ENCODE measurements around the gene EAPP. TPM values are rescaled to one million over a fixed set of nuclear protein-coding genes. Genes with fewer than 3 reads are reported as not detected.
A peak's percentile ranks its signal among the peaks of the same experiment; 100 is the strongest.

The EAPP gene
- total RNA-seq, 4 donors from 2014 or later, result 24.3 to 43.1 (median 37.5) TPM

DNA sequence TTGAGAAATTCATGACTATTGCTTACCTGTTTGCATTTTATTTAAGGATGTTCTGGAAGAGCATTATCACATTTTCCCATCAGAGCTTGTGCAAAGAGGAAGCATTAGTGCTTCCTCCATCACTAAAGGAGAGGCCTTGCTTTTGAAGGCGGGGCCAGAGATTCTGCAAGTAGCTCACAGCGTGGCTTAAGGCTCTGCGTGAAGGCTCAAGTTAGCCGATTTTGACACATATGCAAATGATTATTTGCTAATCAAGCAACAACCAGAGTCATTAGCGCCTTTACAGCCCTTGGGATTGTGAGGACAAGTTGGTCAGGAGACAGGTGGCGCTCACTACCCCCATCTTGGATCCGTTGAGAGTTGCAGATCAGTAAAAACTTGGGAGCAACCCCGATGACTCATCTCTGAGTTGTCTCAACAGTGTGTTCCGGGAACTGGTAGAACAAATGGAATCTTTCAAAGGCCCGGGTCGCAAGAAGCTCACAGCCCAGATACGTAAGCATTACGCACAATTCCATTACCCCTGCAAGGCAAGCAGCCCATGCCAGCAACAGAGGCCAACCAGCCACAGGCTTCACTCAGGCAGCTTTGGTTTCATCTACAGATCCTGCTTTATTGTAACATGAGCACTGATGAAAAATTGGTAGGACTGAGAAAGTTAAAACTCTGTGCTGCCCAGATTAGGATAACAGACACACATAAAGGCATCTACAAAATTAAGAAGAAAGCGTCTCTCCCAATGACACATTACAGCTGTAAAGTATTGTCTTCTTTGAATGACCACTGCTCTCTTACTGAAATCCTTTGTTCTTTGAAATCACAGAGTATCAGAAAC lies 42.6 kb downstream of the EAPP start:
- TF ChIP-seq POLR2A (IDR thresholded peaks at IDR 0.05), result no peak
- TF ChIP-seq EP300 (IDR thresholded peaks at IDR 0.05), result peak; percentile 28
- peak; percentile 95 for TF ChIP-seq POLR2AphosphoS5 (IDR thresholded peaks at IDR 0.05)
- TF ChIP-seq, protein P1, sequence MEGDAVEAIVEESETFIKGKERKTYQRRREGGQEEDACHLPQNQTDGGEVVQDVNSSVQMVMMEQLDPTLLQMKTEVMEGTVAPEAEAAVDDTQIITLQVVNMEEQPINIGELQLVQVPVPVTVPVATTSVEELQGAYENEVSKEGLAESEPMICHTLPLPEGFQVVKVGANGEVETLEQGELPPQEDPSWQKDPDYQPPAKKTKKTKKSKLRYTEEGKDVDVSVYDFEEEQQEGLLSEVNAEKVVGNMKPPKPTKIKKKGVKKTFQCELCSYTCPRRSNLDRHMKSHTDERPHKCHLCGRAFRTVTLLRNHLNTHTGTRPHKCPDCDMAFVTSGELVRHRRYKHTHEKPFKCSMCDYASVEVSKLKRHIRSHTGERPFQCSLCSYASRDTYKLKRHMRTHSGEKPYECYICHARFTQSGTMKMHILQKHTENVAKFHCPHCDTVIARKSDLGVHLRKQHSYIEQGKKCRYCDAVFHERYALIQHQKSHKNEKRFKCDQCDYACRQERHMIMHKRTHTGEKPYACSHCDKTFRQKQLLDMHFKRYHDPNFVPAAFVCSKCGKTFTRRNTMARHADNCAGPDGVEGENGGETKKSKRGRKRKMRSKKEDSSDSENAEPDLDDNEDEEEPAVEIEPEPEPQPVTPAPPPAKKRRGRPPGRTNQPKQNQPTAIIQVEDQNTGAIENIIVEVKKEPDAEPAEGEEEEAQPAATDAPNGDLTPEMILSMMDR (IDR thresholded peaks at IDR 0.05), result peak in 2 of 4 experiments; percentile 31 to 55
- 22 to 27% methylated on average over 7 to 12 of the region's 14 CpGs for WGBS, 2 donors (ENCODE audit: low coverage in 1 of 2)
- Histone ChIP-seq H3K27ac (peak overlapping the region; percentile 74 to 91 (median 81)), H3K4me3 (no peak overlapping the region), H3K27me3 (no peaks in the 10 kb centered on the region), H3K4me1 (peaks cover 0 to 25% (median 14%) of the 10 kb centered on the region in 3 donors), H3K36me3 (no peaks in the 10 kb centered on the region), H3K9me3 (no peaks in the 10 kb centered on the region)
- ATAC-seq, result peak; percentile 96

- H3K4me1 ChIP-seq, result peaks cover 0 to 25% (median 14%) of the 10 kb centered on the region in 3 donors
- no peaks in the 10 kb centered on the region for H3K27me3 ChIP-seq
- H3K4me3 ChIP-seq, result no peak overlapping the region
- H3K36me3 ChIP-seq, result no peaks in the 10 kb centered on the region
- 66 to 73% methylated on average over 3 to 10 of the region's 11 CpGs for WGBS, 2 donors (ENCODE audit: low coverage in 1 of 2)
- H3K9me3 ChIP-seq, result no peaks in the 10 kb centered on the region
- TF ChIP-seq POLR2AphosphoS5 (IDR thresholded peaks at IDR 0.05), result peak; percentile 49
- no peak for TF ChIP-seq EP300 (IDR thresholded peaks at IDR 0.05)
- peak overlapping the region; percentile 54 to 91 (median 81) for H3K27ac ChIP-seq
- peak; percentile 40 for ATAC-seq
Observed at GRCh38 chr14:34496007-34496678, 43.4 kb downstream of the EAPP start.

GRCh38 chr14:34489324-34489723 lies 50.2 kb downstream of the EAPP start:
- no peak overlapping the region for H3K4me3 ChIP-seq
- H3K9me3 ChIP-seq, result no peaks in the 10 kb centered on the region
- 33 to 41% methylated on average over 1 of the region's 1 CpG for WGBS, 2 donors (ENCODE audit: low coverage in 1 of 2)
- TF ChIP-seq POLR2A (IDR thresholded peaks at IDR 0.05), result no peak
- TF ChIP-seq, protein P1 (IDR thresholded peaks at IDR 0.05), result no peak
- no peak for TF ChIP-seq POLR2AphosphoS5 (IDR thresholded peaks at IDR 0.05)
- no peak for TF ChIP-seq EP300 (IDR thresholded peaks at IDR 0.05)
- H3K36me3 ChIP-seq, result no peaks in the 10 kb centered on the region
- no peak overlapping the region for H3K27ac ChIP-seq
- no peak for ATAC-seq
- H3K4me1 ChIP-seq, result no peaks in the 10 kb centered on the region
- H3K27me3 ChIP-seq, result no peaks in the 10 kb centered on the region

DNA sequence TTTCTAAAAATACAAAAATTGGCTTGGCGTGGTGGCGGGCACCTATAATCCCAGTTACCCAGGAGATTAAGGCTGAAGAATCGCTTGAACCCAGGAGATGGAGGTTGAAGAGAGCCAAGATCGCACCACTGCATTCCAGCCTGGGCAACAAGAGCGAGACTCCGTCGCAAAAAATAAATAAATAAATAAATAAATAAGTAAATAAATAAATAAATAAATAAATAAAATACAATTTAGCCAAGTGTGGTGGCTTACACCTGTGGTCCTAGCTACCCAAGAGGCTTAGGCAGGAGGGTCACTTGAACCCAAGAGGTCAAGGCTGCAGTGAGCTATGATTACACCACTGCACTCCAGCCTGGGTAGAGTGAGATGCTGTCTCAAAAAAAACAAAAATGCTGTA lies 51.0 kb downstream of the EAPP start:
- no peak for ATAC-seq
- Histone ChIP-seq H3K4me1 (no peaks in the 10 kb centered on the region), H3K36me3 (no peaks in the 10 kb centered on the region), H3K27ac (no peak overlapping the region), H3K27me3 (no peaks in the 10 kb centered on the region), H3K4me3 (no peak overlapping the region), H3K9me3 (no peaks in the 10 kb centered on the region)
- 98% methylated on average over 7 of the region's 7 CpGs; no CpG with 5 or more reads in 1 of the 2 donors for WGBS, 2 donors (ENCODE audit: low coverage in 1 of 2)
- TF ChIP-seq EP300 (IDR thresholded peaks at IDR 0.05), result no peak
- no peak for TF ChIP-seq POLR2AphosphoS5 (IDR thresholded peaks at IDR 0.05)
- TF ChIP-seq, protein P1 (IDR thresholded peaks at IDR 0.05), result no peak
- no peak for TF ChIP-seq POLR2A (IDR thresholded peaks at IDR 0.05)

DNA sequence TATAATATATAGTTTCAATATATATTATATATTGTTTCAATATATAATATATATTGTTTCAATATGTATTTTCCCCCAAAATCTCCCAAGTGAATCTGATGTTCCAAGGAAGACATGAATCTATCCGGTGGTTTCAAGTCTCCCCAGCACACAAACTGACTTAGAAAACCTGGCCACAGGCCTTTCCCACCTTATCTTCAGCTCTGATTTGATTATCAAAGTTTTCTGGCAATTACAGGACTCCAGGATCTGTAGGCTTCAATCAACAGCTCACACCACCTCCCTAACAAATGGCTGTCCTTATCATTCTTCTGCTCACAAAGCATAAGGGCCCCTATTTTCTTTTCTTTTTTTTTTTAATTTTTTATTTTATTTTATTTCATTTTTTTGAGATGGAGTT lies 54.8 kb downstream of the EAPP start:
- no peak for TF ChIP-seq EP300 (IDR thresholded peaks at IDR 0.05)
- TF ChIP-seq POLR2AphosphoS5 (IDR thresholded peaks at IDR 0.05), result no peak
- no peak overlapping the region for H3K4me3 ChIP-seq
- H3K36me3 ChIP-seq, result no peaks in the 10 kb centered on the region
- H3K27ac ChIP-seq, result no peak overlapping the region
- ATAC-seq, result no peak
- no peaks in the 10 kb centered on the region for H3K27me3 ChIP-seq
- 76 to 100% methylated on average over 1 of the region's 1 CpG for WGBS, 2 donors (ENCODE audit: low coverage in 1 of 2)
- H3K9me3 ChIP-seq, result no peaks in the 10 kb centered on the region
- H3K4me1 ChIP-seq, result no peaks in the 10 kb centered on the region
